GM12872 (cell line): ENCODE data around the gene CHST3.

Source experiments
- TF ChIP-seq, protein P1 (sequence below): IDR thresholded peaks from 3 replicates; pipeline ENCODE4 v1.5.1; 2011; ENCODE audit warnings: low read depth, mild to moderate bottlenecking, low read length, moderate library complexity; ENCODE audit not compliant: insufficient read depth

The CHST3 gene

DNA sequence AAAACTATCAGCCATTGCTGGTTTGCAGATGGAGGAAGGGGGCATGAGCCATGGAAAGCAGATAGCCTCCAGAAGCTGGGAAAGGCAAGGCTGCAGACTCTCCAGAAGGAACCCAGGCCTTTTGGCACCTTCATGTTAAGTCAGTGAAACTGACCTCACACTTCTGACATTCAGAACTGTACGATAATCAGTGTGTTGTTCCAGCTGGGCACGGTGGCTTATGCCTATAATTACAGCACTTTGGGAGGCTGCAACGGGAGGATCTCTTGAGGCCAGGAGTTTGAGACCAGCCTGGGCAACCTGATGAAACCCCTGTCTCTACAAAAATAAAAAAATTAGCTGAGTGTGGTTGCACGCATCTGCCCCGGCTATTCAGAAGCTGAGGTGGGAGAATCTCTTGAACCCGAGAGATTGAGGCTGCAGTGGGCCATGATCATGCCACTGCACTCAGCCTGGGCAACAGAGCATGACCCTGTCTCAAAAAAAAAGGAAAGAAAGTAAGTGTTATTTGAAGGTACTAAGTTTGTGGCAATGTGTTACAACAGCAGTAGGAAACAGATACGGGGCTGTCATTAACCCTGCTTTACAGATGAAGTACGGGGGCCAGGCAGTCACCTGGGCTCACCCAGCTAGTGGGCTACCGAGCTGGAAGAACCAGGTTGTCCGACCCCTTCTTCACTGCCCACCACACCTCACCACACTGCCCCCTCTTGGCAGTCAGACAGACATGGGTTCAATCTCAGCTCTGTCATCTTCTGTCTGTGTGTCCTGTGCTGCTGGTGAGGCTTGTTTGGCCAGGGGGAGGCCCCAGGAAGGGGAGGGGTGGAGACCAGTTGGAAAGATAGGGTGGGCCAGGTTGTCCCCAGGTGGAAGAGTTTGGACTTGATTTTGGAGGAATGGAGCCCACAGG is 18.3 kb downstream of the CHST3 start:
- TF ChIP-seq, protein P1, sequence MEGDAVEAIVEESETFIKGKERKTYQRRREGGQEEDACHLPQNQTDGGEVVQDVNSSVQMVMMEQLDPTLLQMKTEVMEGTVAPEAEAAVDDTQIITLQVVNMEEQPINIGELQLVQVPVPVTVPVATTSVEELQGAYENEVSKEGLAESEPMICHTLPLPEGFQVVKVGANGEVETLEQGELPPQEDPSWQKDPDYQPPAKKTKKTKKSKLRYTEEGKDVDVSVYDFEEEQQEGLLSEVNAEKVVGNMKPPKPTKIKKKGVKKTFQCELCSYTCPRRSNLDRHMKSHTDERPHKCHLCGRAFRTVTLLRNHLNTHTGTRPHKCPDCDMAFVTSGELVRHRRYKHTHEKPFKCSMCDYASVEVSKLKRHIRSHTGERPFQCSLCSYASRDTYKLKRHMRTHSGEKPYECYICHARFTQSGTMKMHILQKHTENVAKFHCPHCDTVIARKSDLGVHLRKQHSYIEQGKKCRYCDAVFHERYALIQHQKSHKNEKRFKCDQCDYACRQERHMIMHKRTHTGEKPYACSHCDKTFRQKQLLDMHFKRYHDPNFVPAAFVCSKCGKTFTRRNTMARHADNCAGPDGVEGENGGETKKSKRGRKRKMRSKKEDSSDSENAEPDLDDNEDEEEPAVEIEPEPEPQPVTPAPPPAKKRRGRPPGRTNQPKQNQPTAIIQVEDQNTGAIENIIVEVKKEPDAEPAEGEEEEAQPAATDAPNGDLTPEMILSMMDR = peak; percentile 38; the same call in 2 of the 3 replicates

DNA sequence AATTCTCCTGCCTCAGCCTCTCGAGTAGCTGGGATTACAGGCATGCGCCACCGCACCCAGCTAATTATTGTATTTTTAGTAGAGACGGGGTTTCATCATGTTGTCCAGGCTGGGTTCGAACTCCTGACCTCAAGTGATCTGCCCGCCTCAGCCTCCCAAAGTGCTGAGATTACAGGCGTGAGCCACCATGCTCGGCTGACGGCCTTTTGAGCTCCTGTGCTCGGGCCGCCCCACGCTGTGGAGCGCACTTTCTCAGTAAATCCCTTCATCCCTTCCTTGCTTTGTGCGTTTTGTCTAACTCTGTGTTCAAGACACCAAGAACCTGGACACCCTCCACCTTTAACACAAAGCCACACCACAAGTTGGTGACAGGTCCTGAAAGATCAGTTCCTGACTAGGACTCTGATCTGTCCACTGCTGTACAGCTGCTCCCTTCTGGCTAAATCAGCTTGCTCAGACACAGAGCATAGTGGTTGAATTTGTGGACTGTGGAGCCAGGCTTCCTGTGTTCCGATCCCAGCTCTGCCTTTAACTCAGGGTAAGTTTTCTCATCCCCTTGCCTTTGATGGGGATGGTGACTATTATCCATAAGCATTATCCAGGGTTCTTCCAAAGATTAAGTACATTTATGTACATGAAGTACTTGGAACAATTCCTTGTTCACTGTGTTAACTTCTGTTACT is 20.1 kb downstream of the CHST3 start:
- TF ChIP-seq, protein P1 = no peak

DNA sequence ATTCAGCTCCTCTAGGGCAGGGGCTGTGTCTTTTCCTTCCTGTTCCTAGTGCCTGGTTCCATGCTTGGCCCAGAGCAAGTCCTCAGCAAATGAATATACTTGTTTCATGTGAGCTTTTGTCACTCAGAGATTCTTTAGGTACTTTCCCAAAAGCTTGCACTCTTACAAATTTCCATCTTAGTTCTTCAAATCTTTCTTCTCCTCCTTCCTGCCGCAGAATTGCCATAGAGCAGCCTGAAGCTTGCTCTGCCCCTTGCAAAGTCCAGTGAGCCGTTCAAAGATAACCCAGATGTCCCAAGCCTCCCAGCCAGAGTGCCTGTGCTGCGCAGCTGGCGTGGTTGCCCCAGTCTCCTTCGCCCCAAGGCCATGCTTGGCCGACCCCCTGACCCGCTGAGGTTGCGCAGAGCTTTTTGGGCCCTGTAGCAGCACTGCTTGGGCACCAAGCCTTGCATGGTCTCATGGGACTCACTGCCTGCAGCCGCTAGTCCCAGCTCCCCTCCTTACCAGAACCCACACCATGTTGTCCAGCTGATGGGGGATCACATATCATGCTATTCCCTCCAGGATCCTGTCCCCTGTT is 20.7 kb downstream of the CHST3 start:
- TF ChIP-seq, protein P1 = no peak

DNA sequence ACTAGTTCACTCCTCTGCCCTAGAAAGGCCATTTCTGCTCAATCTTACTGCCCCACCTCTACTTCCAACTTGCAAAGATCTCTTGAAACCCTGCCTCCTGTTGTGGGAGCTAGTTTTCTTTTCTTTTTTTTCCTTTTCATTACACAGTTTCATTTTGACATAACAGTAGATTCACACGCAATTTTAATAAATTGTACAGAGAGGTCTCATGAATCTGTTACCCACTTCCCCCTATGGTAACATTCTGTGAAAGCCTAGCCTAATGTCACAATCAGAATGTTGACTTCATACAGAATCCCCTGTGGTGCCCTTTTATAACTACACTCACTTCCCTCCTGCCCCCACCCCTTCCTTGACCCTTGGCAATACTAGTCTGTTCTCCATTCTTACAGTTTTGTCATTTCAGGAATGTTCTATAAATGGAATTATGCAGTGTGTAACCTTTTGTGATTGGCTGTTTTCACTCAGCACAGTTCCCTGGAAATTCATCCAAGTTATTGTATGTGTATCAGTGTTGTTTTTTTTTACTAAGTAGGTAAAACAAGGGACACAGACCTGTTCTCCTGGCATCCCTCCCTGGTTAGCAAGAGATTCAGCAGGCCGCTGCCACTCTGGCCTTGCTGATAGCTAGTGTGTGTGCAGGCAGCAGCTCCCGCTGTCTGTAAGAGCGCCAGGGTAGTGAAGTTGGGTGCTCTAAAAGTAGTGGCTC is 21.5 kb downstream of the CHST3 start:
- TF ChIP-seq, protein P1 = peak; percentile 2; the same call in 1 of the 3 replicates

DNA sequence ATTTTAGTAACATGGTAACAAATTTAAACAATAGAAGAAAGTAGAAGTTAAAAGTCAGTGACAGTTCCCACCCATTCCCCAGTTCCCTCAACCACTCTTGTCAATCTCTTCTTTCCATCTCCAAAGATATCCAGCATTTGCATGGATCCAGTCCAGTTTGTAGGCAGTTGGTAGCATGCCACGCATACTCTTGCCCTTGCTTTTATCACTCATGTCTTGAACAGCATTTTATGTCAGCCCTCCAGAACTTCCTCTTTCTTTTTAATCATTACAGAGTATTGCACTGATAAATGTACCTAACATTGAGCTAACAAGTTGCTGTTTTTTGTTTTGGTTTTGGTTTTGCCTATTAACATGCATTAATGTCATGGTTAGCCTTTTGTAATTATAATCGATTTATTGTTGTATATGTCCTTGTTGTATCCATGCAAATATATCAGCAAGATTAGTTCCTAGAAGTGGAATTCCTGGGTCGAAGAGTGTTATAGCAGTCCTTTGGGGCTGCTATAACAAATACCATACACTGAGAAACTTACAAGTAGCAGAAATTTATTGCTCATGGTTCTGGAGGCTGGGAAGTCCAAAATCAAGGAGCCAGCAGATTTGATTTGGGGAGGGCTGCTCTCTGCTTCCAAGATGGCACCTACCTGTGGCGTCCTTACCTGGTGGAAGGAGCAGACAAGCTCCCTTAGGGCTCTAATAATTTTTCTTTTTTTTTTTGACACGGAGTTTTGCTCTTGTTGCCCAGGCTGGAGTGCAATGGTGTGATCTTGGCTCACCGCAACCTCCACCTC is 25.7 kb downstream of the CHST3 start:
- TF ChIP-seq, protein P1 = no peak

DNA sequence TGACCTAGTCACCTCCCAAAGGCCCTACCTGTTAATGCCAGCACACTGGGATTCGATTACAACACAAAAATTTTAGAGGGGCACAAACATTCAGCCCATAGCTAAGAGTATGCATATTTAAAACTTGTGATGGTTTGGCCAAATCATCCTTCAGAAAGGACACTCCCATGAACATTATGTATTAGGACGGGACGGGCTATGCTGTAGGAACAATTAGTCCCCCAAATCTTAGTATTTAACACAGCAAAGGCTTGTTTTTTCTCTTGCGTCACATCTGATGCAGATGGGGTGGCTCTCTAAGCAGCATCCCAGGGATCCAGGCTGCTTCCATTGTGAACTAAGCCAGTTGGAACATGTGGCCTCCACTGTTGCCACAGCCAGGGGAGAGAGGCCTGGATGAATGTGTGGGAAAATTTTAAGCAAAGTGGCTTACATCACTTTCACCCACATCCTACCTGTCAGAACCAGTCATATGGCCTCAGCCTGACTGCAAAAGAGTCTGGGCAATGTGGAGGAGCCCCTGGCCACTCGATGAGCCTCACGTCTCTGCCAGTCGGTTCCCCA is 26.6 kb downstream of the CHST3 start:
- TF ChIP-seq, protein P1 = no peak
